Measurements from ENCODE around the gene SYT13.

SYT13 gene

DNA sequence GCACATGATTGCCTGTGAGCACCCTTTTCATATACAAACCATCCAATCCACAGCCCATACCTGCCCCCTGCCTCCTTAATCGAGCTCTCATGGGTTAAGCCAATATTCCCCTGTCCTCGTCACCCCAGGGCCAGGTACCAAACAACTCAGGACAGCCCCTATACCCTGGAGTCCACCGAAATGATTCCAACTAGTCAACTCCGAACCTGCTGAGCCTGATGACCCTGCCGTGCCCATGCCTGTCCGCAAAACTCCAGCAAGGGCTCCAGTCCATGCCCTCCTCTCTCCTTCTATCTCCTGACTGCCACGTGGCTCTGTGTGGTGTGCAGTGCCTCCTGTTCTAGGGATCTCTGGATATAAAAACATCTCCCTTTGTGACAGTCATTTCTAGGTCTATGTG is 35.5 kb upstream of the SYT13 start:
- TF ChIP-seq CTCF (IDR thresholded peaks at IDR 0.05; ENCODE audit: low read depth, low read length, missing control alignments): no peak
- H3K4me3 ChIP-seq (replicated peaks; ENCODE audit: low read depth, low read length): no peak overlapping the region
- no peak for DNase-seq (ENCODE audit: extremely low read depth, low read depth)

GRCh38 chr11:45321031-45321595 is 35.0 kb upstream of the SYT13 start:
- no peak for TF ChIP-seq CTCF (IDR thresholded peaks at IDR 0.05; ENCODE audit: low read depth, low read length, missing control alignments)
- no peak for DNase-seq (ENCODE audit: extremely low read depth, low read depth)
- no peak overlapping the region for H3K4me3 ChIP-seq (replicated peaks; ENCODE audit: low read depth, low read length)

DNA sequence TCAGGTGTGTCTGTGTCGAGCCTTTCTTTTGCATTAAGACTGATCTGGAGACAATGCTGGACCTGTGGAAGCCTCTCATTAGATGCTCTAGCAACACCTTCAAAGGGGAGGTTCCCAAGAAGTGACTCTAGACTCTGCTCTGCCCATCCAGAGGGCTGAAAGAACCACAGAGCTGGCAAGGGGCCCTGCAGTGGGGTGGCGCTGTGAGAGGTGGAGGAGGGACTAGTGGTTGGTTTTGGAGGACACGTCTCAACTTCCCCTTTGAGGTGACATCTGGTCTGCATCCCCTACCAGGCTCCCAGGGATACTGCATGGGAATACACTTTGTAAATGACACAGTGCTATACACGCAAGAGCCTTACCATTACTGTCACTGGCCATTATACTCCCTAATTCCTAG is 34.2 kb upstream of the SYT13 start:
- no peak for TF ChIP-seq CTCF (IDR thresholded peaks at IDR 0.05; ENCODE audit: low read depth, low read length, missing control alignments)
- DNase-seq (ENCODE audit: extremely low read depth, low read depth): no peak
- no peak overlapping the region for H3K4me3 ChIP-seq (replicated peaks; ENCODE audit: low read depth, low read length)

DNA sequence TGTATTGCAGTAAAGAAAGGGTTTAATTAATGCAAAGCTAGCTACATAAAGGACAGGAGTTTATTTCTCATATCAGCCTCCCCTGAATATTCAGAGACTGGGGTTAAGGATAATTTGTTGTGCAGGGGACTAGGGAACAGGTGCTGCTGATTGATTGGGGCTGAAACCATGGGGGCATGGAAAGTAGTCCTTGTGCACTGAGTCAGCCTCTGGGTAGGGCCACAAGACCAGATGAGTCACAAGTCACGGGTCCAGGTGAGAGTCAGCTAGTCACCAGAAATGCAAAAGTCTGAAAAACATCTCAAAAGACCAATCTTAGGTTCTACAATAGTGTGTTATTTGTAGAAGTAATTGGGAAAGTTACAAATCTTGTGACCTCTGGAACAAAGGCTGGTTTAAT is 32.9 kb upstream of the SYT13 start:
- no peak for TF ChIP-seq CTCF (IDR thresholded peaks at IDR 0.05; ENCODE audit: low read depth, low read length, missing control alignments)
- H3K4me3 ChIP-seq (replicated peaks; ENCODE audit: low read depth, low read length): no peak overlapping the region
- no peak for DNase-seq (ENCODE audit: extremely low read depth, low read depth)

GRCh38 chr11:45318516-45318915 is 32.4 kb upstream of the SYT13 start:
- no peak for TF ChIP-seq CTCF (IDR thresholded peaks at IDR 0.05; ENCODE audit: low read depth, low read length, missing control alignments)
- DNase-seq (ENCODE audit: extremely low read depth, low read depth): no peak

GRCh38 chr11:45316258-45316657 is 30.1 kb upstream of the SYT13 start:
- DNase-seq (ENCODE audit: extremely low read depth, low read depth): no peak
- no peak for TF ChIP-seq CTCF (IDR thresholded peaks at IDR 0.05; ENCODE audit: low read depth, low read length, missing control alignments)
- H3K4me3 ChIP-seq (replicated peaks; ENCODE audit: low read depth, low read length): no peak overlapping the region

More at GRCh38 chr11:45318516-45318915, 32.4 kb upstream of the SYT13 start:
- H3K4me3 ChIP-seq (replicated peaks; ENCODE audit: low read depth, low read length): no peak overlapping the region

- no peak for DNase-seq (ENCODE audit: extremely low read depth, low read depth)
- no peak overlapping the region for H3K4me3 ChIP-seq (replicated peaks; ENCODE audit: low read depth, low read length)
- no peak for TF ChIP-seq CTCF (IDR thresholded peaks at IDR 0.05; ENCODE audit: low read depth, low read length, missing control alignments)
Observed at GRCh38 chr11:45314900-45315299, 28.8 kb upstream of the SYT13 start.
